HUES48 (cell line): Measurements from ENCODE around the gene FAM90A1.
A peak's percentile ranks its signal among the peaks of the same experiment; 100 is the strongest.
"Not testable (repeated sequence)": the region's sequence is repeated elsewhere in the genome, so short reads cannot be mapped to it uniquely, and the experiment has no call there.

ENCODE experiments used
- H3K27ac ChIP-seq: one replicate; pipeline ENCODE4 v1.7.0; 2013; ENCODE audit warnings: low read depth, low read length, inconsistent platforms
- H3K27me3 ChIP-seq: 2 replicates; pipeline ENCODE4 v1.6.1; 2013; ENCODE audit warnings: mild to moderate bottlenecking, low read length; ENCODE audit not compliant: control insufficient read depth, insufficient read depth
- H3K36me3 ChIP-seq: 2 replicates; pipeline ENCODE4 v1.6.1; 2013; ENCODE audit warnings: low read length; ENCODE audit not compliant: control insufficient read depth, insufficient read depth
- H3K4me1 ChIP-seq: 2 replicates; pipeline ENCODE4 v1.6.1; 2013; ENCODE audit warnings: mild to moderate bottlenecking, low read length; ENCODE audit not compliant: control insufficient read depth, insufficient read depth
- H3K4me3 ChIP-seq: 2 replicates; pipeline ENCODE4 v1.5.1; 2013; ENCODE audit warnings: mild to moderate bottlenecking, low read depth, low read length
- H3K9ac ChIP-seq: 2 replicates; pipeline ENCODE4 v1.6.1; 2013; ENCODE audit warnings: mild to moderate bottlenecking, low read depth, low read length, moderate library complexity
- H3K9me3 ChIP-seq: 2 replicates; pipeline ENCODE4 v1.6.1; 2013; ENCODE audit warnings: low read length; ENCODE audit not compliant: control insufficient read depth, insufficient read depth

The FAM90A1 gene

DNA sequence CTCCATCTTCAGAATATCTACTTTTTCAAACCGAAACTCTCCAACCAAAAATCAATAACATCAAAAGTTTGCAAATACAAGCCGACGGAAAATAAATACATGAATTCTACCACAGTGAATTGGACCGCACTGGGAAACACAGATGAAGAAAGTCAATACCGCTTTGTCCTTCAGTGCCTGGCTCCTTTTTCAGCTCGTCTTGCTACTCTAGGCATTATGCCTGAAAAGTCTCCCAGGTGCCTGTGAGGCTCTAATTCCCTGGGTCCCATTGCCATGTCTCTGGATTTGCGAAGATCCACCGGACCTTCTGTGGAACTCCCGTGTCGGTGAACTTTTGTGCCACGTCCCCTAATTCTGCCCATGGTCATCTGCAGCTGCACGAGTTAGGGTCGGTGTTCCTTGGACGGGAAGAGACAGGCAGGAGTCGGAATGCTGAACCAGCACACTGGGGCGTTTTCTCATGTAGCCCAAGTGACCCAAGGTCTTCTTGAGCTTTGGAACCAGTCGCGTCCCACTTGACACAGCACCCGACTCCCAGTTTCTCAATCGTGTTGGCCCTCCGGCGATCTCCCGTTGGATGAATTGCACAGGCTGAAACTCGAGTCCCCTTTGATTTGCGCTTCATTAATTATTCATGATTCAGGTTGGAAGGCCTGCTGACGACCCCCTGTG is 8.6 kb downstream of the FAM90A1 start:
- H3K9me3 ChIP-seq, H3K27me3 ChIP-seq, H3K27ac ChIP-seq, H3K4me3 ChIP-seq, H3K36me3 ChIP-seq, H3K9ac ChIP-seq, H3K4me1 ChIP-seq: not testable (repeated sequence)

DNA sequence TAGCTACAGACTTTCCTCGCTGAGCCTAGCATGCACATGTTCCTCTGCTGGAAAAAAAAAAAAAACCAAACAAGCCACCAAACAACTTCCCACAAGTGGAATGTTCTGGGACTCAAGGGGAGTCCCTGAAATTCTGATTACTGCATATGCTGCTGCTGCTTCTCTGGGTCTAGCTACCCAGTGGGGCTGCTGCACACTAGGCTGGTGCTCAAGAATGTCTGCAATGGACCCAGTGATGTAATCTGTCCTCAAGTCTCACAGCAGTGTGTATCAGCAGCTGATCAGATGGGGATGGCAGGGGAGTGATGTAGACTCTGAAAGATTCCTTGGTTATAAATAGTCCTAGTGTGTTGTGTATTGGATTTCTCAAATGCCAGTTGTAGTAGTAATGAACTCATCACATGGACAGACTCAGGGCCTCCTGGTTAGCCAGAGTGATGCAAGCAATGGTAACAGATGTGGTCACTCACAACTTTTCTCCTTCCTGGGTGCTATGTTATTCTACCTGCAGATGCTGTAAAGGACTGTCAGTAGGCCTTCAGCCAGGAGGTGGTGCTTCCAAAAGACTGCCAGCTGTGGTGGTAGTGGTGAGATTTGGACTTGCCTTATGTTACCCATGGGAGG is 29.6 kb downstream of the FAM90A1 start:
- H3K4me3 ChIP-seq, H3K9ac ChIP-seq, H3K4me1 ChIP-seq, H3K27me3 ChIP-seq, H3K36me3 ChIP-seq, H3K9me3 ChIP-seq, H3K27ac ChIP-seq: not testable (repeated sequence)

DNA sequence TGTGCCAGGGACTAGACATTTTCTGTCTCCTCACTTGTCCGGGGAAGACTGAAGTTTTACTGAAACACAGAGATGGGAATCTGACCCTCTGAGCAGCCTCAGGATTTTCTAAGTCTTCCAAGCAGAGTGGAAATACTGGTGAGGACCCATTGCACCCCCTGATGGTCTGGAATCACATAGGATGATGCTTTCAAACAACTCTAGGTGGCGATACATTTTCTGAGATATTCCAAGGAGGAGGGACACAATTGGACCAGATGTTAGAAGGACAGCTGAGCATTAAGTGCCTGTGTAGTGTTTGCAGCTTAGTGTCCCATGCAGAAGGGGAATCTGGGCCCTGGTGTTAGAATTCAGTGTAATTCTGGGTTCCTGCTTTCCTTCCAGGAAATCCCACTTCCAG is 39.3 kb downstream of the FAM90A1 start:
- H3K36me3 ChIP-seq, H3K27ac ChIP-seq, H3K27me3 ChIP-seq, H3K9ac ChIP-seq, H3K4me1 ChIP-seq, H3K9me3 ChIP-seq, H3K4me3 ChIP-seq: not testable (repeated sequence)

DNA sequence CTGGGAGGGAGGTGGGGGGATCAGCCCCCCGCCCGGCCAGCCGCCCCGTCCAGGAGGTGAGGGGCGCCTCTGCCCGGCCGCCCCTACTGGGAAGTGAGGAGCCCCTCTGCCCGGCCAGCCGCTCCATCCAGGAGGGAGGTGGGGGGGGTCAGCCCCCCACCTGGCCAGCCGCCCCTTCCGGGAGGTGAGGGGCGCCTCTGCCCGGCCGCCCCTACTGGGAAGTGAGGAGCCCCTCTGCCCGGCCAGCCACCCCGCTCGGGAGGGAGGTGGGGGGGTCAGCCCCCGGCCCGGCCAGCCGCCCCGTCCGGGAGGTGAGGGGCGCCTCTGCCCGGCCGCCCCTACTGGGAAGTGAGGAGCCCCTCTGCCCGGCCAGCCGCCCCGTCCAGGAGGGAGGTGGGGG is 43.2 kb downstream of the FAM90A1 start:
- not testable (repeated sequence) for H3K4me1 ChIP-seq, H3K36me3 ChIP-seq, H3K27me3 ChIP-seq, H3K9me3 ChIP-seq, H3K4me3 ChIP-seq, H3K9ac ChIP-seq, H3K27ac ChIP-seq

DNA sequence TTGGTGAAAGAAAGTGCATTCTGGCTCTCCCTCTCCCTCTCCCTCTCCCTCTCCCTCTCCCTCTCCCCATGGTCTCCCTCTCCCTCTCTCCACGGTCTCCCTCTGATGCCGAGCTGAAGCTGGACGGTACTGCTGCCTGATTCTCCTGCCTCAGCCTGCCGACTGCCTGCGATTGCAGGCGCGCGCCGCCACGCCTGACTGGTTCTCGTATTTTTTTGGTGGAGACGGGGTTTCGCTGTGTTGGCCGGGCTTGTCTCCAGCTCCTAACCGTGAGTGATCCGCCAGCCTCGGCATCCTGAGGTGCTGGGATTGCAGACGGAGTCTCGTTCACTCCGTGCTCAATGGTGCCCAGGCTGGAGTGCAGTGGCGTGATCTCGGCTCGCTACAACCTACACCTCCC is 44.1 kb downstream of the FAM90A1 start:
- H3K27ac ChIP-seq, H3K4me3 ChIP-seq, H3K9ac ChIP-seq, H3K36me3 ChIP-seq, H3K9me3 ChIP-seq, H3K4me1 ChIP-seq, H3K27me3 ChIP-seq: not testable (repeated sequence)

DNA sequence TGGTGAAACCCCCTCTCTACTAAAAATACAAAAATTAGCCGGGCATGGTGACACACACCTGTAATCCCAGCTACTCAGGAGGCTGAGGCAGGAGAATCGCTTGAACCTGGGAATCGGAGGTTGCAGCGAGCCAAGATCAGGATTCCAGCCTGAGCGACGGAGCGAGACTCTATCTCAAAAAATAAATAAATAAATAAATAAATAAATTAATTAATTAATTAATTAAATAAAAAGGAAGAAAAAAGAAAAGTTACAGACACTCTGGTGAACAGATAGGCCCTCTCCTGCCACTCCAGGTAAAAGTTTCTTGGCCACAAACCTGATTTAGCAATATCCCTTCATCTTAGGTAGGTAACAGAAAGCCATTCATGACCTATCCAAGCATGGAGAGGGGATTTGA is 44.5 kb downstream of the FAM90A1 start:
- H3K9me3 ChIP-seq, H3K27ac ChIP-seq, H3K4me1 ChIP-seq, H3K27me3 ChIP-seq, H3K36me3 ChIP-seq, H3K4me3 ChIP-seq, H3K9ac ChIP-seq: not testable (repeated sequence)

DNA sequence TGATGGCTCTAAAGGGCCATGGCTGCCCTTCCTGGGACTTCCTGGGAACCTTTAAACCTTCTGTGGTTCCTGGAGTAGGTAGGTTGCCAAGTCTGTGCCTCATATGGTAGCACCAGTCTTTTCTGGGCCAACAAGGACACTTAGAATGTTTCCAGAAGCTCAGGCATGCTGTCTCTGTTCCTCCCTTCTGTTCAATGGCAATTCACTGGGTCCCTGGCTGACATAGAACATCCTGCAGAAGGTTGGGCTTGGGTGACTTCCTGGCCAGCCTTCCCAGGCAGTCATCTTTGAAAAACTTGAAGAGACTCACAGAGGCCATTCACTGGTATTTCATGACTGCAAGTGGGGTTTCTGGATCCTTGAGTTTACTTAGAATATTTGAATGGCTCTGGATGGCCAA is 46.1 kb downstream of the FAM90A1 start:
- H3K27ac ChIP-seq, H3K36me3 ChIP-seq, H3K9ac ChIP-seq, H3K9me3 ChIP-seq, H3K27me3 ChIP-seq, H3K4me1 ChIP-seq, H3K4me3 ChIP-seq: not testable (repeated sequence)

DNA sequence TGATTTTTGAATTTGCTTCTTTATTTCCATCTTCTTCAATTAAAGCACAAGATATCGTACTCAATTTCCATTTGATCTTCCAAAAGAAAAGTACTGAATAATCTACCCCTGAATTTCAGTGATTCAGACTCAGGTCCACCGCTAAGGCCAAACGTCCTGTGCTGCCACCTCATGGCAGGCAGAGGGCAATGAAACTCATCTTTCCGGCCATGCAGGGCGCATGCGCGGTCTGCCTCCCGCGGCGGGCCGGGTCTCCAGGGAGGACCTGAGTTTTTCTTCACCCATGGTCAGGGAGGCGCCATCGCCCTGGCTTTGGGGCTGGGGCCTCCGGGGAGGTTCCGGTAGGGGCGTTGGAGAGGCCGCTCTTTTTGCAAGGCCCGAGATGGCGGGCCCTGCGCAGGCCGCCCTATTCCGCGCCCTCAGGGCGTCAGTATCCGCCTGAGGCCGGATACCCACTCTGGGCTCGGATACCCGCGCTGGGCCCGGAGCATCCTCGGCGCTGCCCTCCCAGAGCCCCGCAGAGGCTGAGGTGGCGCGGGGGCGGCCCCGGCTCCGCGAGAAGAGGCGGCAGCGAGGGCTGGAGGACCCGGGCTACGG is 47.3 kb downstream of the FAM90A1 start:
- not testable (repeated sequence) for H3K27ac ChIP-seq, H3K9me3 ChIP-seq, H3K27me3 ChIP-seq, H3K4me1 ChIP-seq, H3K36me3 ChIP-seq
- peak overlapping the region; percentile 55 for H3K4me3 ChIP-seq
- H3K9ac ChIP-seq: peak overlapping the region; percentile 35; the same call in 1 of the 2 replicates

DNA sequence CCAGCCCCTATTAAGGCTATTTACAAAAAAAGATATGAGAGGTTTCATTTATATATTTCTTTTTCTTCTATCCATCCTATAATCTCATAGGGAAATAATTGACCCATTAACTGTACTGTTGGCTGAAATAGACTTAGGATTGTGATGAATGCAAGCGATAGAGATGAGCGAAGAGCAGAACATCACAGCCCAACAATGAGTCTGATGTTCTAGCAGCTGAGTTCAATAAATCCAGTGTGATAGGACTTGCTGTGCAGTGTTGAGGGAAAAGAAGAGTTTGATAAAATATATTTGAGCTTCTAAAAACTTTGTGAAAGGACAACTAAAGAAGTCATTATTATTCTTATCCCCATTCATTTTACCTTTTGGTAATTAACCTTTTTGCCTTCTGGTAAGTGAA is 54.5 kb downstream of the FAM90A1 start:
- not testable (repeated sequence) for H3K27ac ChIP-seq, H3K9ac ChIP-seq, H3K9me3 ChIP-seq, H3K36me3 ChIP-seq, H3K4me3 ChIP-seq, H3K27me3 ChIP-seq, H3K4me1 ChIP-seq
